ENCODE results near the gene HLA-DQB2. TPM values are rescaled to one million over a fixed set of nuclear protein-coding genes. Genes with fewer than 3 reads are reported as not detected.
A peak's percentile ranks its signal among the peaks of the same experiment; 100 is the strongest.

HLA-DQB2 gene
- total RNA-seq, 4 donors from 2014 or later, result 1.7 to 7.8 (median 4.7) TPM; not detected in 1

DNA sequence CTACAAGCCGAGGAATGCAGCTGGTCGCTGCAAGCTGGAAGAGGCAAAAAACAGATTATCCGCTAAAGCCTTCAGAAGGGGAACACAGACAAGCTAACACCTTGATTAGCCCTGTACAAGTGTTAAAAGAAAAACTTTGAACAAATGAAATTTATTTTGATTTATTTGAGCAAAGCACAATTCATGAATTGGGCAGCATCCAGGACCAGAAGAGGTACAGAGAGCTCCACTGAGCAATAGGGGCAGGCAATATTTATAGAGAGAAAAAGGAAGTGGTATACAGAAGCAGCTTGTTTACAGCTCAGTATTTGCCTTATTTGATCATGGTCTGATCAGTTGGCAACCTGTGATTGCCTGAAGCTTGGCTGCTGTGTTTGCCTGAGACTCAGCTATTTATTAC, 35.8 kb upstream of the HLA-DQB2 start:
- peaks cover 3 to 12% (median 7%) of the 10 kb centered on the region in 3 donors for H3K4me1 ChIP-seq
- H3K4me3 ChIP-seq, result no peak overlapping the region
- DNase-seq, result no peak
- TF ChIP-seq, protein P1, sequence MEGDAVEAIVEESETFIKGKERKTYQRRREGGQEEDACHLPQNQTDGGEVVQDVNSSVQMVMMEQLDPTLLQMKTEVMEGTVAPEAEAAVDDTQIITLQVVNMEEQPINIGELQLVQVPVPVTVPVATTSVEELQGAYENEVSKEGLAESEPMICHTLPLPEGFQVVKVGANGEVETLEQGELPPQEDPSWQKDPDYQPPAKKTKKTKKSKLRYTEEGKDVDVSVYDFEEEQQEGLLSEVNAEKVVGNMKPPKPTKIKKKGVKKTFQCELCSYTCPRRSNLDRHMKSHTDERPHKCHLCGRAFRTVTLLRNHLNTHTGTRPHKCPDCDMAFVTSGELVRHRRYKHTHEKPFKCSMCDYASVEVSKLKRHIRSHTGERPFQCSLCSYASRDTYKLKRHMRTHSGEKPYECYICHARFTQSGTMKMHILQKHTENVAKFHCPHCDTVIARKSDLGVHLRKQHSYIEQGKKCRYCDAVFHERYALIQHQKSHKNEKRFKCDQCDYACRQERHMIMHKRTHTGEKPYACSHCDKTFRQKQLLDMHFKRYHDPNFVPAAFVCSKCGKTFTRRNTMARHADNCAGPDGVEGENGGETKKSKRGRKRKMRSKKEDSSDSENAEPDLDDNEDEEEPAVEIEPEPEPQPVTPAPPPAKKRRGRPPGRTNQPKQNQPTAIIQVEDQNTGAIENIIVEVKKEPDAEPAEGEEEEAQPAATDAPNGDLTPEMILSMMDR (IDR thresholded peaks at IDR 0.05), result no peak
- TF ChIP-seq POLR2A (IDR thresholded peaks at IDR 0.05), result no peak
- WGBS, 2 donors, result 82 to 100% methylated on average over 3 of the region's 3 CpGs
- peaks cover 0 to 91% (median 2%) of the 10 kb centered on the region in 4 donors for H3K27me3 ChIP-seq
- no peak overlapping the region for H3K27ac ChIP-seq
- intact Hi-C loops (cut with DNase I), result loop anchor here (5.0 kb wide), 1 partner anchor 387 kb away; no protein-coding TSS in a partner anchor
- H3K36me3 ChIP-seq, result no peaks in the 10 kb centered on the region
- no peaks in the 10 kb centered on the region for H3K9me3 ChIP-seq

DNA sequence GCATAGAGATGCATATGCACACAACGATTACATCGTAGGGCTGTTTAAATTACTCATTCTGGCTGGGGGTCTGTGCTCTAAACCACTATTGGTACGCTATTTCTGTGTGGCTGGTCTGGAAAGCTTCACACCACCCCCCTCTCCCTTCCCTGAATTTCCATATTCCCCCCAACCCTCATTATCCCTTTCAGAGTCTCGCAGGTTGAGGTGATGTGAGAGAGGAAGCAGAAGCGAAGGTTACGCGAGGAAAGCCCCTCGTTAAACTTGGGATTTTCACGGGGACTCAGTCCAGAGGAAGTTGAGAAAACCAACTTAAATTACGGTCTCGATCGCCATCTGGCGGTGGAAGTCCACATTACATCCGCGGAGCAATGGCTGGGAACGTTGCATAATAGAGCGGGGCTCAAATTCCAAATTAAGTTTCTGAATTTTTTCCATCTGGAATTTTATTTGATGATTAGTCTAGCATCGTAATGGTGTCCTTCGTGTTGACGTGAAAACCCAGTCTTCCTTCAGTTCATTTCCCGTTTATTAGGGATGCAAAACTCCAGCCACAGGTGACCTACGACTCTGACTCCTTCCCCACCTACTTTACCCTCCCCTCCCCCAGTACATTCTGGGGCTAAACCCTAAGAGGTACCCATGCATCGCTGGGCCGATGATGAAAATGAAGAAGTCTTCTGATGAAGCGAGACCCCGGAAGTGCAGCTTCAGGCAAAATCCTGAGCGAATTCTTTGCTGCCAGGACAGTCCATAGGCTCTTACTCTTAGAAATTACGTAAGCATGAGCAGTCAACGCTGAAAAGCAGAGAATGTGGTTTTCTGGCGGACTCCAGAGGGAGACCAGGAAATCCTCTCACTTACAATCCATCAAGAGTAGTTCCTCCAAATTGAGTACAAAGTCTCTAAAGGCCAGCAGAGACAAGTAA, 33.8 kb upstream of the HLA-DQB2 start:
- TF ChIP-seq, protein P1 (IDR thresholded peaks at IDR 0.05), result peak; percentile 91 to 97 (median 94)
- TF ChIP-seq POLR2A (IDR thresholded peaks at IDR 0.05), result no peak
- Histone ChIP-seq H3K4me1 (peaks cover 3 to 12% (median 7%) of the 10 kb centered on the region in 3 donors), H3K27me3 (peaks cover 0 to 92% (median 4%) of the 10 kb centered on the region in 4 donors), H3K27ac (peak overlapping the region in 1 of 4 donors; percentile 2), H3K9me3 (no peaks in the 10 kb centered on the region), H3K36me3 (no peaks in the 10 kb centered on the region), H3K4me3 (peak overlapping the region in 3 of 4 donors; percentile 11 to 49 (median 15))
- intact Hi-C loops (cut with DNase I), result loop anchor here (5.0 kb wide), 1 partner anchor 385 kb away; no protein-coding TSS in a partner anchor
- no peak for DNase-seq
- 5 to 7% methylated on average over 30 of the region's 30 CpGs for WGBS, 2 donors

DNA sequence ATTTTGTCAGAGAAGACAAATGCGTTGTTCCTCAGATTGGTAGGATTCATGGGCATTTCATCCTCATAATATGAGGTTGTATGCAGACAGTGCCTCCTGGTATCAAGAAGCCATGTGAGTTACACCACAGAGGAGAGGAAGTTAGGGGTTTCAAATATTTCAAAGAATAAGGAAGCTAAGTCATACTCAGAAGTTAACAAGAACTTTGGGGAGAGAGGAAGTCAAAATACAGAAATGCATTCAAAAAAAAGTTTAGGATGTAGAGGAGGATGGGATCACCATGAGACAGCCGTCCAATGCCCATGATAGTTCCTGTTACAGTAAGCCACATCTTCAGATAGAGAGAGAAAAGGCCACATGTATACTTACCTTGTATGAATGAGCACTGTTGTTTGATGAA, 31.2 kb upstream of the HLA-DQB2 start:
- Histone ChIP-seq H3K36me3 (no peaks in the 10 kb centered on the region), H3K4me1 (peaks cover 3 to 12% (median 7%) of the 10 kb centered on the region in 3 donors), H3K27ac (no peak overlapping the region), H3K9me3 (no peaks in the 10 kb centered on the region), H3K27me3 (peaks cover 0 to 90% (median 2%) of the 10 kb centered on the region in 4 donors), H3K4me3 (no peak overlapping the region)
- TF ChIP-seq, protein P1 (IDR thresholded peaks at IDR 0.05), result no peak
- no peak for TF ChIP-seq POLR2A (IDR thresholded peaks at IDR 0.05)
- no peak for DNase-seq
- 47 to 61% methylated on average over 2 of the region's 2 CpGs for WGBS, 2 donors
- intact Hi-C loops (cut with DNase I), result no loop called here

DNA sequence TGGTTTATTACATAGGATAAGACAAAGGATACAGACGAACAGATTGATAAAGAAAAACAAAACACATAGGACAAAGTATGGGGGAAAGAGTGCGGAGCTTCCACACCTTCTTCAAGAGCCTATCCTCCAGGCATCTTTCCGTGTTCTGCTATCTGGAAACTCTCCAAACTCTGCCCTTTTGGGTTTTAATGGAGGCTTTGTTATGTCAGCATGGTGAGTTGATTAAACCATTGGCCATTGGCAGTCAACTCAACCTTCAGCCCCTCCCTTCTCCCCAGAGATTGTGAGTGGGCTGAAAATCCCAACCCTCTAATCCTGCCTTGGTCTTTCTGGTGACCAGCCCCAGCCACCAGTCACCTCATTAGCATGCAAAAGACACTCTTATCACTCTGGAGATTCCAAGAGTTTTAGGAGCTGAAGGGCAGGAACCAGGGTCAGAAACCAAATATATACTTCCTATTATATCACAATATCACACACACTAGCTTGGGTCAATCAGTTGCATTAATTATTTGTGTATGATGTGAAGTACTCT, 29.6 kb upstream of the HLA-DQB2 start:
- intact Hi-C loops (cut with DNase I), result no loop called here

More for the DNA sequence above, 29.6 kb upstream of the HLA-DQB2 start:
- WGBS, 2 donors, result 52 to 56% methylated on average over 3 of the region's 3 CpGs
- DNase-seq, result no peak
- no peaks in the 10 kb centered on the region for H3K9me3 ChIP-seq
- peaks cover 3 to 12% (median 7%) of the 10 kb centered on the region in 3 donors for H3K4me1 ChIP-seq
- H3K4me3 ChIP-seq, result no peak overlapping the region
- peaks cover 0 to 75% (median 2%) of the 10 kb centered on the region in 4 donors for H3K27me3 ChIP-seq
- no peaks in the 10 kb centered on the region for H3K36me3 ChIP-seq
- no peak overlapping the region for H3K27ac ChIP-seq
- TF ChIP-seq, protein P1 (IDR thresholded peaks at IDR 0.05), result no peak
- no peak for TF ChIP-seq POLR2A (IDR thresholded peaks at IDR 0.05)
